ENCODE data around the gene ZNF83.

DNA sequence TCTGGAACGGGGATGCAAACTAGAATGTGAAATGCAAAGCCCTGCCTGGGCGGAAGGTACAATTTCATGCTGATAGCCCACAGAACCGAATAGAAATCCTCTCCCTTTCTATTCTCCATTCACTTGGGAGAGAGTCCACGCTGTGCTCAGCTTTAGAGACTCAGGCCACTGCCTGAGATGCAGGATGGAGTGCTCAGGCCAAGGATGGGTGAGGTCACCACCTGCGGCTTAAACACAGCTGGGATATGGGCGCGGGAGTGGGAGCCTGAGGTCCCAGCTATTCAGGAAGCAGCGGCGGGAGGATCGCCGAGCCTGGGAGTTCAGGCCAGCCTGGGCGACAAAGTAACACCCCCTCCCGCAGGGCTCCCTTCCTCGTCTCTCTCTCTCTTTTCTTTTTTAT is 446 bp upstream of the ZNF83 start:
- TF ChIP-seq, protein P1, sequence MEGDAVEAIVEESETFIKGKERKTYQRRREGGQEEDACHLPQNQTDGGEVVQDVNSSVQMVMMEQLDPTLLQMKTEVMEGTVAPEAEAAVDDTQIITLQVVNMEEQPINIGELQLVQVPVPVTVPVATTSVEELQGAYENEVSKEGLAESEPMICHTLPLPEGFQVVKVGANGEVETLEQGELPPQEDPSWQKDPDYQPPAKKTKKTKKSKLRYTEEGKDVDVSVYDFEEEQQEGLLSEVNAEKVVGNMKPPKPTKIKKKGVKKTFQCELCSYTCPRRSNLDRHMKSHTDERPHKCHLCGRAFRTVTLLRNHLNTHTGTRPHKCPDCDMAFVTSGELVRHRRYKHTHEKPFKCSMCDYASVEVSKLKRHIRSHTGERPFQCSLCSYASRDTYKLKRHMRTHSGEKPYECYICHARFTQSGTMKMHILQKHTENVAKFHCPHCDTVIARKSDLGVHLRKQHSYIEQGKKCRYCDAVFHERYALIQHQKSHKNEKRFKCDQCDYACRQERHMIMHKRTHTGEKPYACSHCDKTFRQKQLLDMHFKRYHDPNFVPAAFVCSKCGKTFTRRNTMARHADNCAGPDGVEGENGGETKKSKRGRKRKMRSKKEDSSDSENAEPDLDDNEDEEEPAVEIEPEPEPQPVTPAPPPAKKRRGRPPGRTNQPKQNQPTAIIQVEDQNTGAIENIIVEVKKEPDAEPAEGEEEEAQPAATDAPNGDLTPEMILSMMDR (IDR thresholded peaks at IDR 0.05) = no peak
- no peak for TF ChIP-seq TAF1 (IDR thresholded peaks at IDR 0.05; ENCODE audit: borderline replicate concordance, low read depth, low read length)
- TF ChIP-seq, protein P2, sequence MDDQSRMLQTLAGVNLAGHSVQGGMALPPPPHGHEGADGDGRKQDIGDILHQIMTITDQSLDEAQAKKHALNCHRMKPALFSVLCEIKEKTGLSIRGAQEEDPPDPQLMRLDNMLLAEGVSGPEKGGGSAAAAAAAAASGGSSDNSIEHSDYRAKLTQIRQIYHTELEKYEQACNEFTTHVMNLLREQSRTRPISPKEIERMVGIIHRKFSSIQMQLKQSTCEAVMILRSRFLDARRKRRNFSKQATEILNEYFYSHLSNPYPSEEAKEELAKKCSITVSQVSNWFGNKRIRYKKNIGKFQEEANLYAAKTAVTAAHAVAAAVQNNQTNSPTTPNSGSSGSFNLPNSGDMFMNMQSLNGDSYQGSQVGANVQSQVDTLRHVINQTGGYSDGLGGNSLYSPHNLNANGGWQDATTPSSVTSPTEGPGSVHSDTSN (IDR thresholded peaks at IDR 0.05) = no peak
- no peak for TF ChIP-seq MEF2A (IDR thresholded peaks at IDR 0.05; ENCODE audit: borderline replicate concordance, low read depth)

All from SK-N-SH (cell line).